ENCODE results near the gene MICALL2.

GRCh38 chr7:1457949-1458682 lies 1.2 kb downstream of the MICALL2 start:
- TF ChIP-seq POLR2A (IDR thresholded peaks at IDR 0.05): no peak
- peak in 1 of 6 experiments; percentile 8 for TF ChIP-seq CTCF (IDR thresholded peaks at IDR 0.05)

Measured in adrenal gland (tissue), 5 donors.